NOMO-1 (cell line): ENCODE measurements around the gene CMTM6.
"Not testable (repeated sequence)": the region's sequence is repeated elsewhere in the genome, so short reads cannot be mapped to it uniquely, and the experiment has no call there.

Experiments used
- DNase-seq, 2 experiments: peaks; one replicate each; lab custom pipeline; 2025; ENCODE audit not compliant: unreplicated experiment in 2 of 2; lab: John Stamatoyannopoulos, UW

CMTM6 gene

DNA sequence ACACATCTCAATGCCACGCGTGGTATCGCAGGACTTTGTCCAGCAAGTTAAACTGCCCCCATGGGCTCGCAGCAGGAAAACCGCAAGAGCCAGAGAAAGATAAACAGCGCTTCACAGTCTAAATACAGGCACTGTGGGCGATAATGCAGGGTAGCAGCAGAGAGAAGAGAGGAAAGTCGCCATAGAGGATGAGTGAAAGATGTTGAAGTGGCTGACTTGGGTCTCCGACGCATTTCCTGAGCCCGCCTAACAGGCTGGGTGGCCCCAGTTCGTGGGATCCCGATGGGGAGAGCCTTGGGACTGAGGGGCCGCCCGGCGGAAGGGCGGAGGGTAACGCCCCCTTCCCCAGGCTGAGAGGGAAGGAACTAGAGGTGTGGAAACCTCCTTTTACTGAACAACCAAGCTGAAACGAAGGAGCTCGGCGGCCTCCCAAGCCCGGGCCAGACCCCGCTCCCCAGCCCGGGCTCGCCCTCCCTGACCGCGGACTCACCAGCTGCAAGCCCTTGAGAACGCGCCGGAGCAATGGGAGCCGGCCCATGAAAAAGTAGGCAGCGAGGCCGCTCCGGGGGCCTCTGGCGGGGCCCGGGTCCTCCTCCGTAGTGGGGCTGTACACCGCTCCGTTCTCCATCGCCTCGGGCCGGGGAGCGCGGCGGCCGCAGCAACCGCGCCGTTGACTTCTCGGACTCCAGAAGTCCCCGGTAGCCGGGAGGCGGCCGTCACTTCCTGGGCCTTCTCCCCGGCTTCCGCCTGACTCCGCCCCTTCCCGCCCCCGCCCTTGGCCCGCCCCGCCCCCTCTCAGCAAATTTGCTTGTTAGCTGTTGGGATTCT is at the start of gene CMTM6:
CMTM6 (minus strand) TSS at position 735 of the 828 bp plus-strand sequence; CDS start at position 628, 107 bp downstream.
- peak; percentile 60 to 64 for DNase-seq

DNA sequence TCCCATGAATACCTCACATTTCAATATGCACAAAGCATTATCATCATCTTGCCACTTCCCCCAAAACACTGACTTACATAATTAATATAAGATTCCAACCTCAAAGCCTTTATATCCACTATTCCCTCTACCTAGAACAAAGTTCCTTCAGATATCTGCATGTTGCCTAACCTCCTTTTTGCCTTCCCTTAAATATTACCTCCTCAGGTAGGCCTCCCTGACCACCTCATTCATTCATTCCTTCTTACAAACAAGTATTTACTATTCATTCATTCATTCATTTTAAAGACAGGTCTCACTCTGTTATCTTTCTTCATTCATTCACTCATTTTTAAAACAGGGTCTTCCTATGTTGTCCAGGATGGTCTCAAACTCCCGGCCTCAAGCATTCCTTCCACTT is 49.4 kb upstream of the CMTM6 start:
- no peak for DNase-seq

DNA sequence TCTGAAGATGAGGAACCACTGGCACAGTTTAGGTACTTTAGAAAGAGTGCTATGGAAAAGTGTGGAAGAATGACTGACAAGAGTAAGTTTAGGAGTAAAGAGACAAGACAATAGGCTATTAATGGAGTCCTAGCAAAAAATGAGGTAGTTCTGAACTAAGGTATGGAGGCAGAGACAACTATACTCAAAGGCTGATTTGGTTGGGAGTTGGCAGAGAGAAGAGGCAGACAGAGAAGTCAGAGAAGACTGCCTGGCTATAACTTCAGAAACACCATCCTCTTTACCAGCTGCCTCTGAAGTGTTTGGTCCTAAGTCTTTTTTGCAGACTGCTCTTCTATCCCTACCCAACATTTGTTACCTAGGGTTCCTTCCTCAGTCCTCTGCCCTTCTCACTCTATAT is 48.8 kb upstream of the CMTM6 start:
- no peak for DNase-seq

GRCh38 chr3:32551087-32551486 is 48.4 kb upstream of the CMTM6 start:
- DNase-seq, result no peak

DNA sequence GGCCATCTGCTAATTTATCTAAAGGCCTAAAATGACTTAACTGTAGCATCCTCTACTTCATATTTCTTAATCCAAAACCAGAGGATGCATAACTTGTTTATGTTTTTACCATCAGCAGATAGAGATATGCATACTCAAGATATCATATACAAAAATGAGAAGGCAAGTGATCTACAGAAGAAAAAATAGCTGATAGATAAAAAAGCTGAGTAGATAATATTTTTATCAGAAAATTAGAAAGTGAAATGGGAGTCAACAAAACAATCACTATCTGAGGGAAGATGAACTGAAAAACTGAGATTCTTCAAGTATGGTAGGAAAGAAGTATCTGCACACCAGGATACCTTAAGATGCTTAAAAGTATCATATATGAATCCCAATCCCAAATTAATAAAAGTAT is 42.7 kb upstream of the CMTM6 start:
- no peak for DNase-seq

DNA sequence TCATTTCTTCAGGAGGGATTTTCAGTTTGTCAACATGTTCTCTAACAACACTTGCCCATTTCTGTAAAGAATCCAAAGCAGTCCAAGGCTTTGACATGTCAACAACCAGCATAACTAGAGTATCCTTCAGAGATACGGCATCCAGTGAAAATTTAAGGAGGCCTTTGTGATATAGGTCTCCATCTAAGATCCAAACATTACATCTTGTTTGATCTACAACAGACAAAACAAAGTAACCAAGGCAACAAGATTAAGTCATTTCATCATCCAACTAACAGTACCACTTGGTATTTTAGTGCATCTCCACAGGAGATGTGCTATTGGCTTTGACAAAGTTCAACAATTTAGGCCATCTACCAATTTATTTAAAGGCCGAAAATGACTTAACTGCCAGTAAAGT is 42.2 kb upstream of the CMTM6 start:
- no peak for DNase-seq

GRCh38 chr3:32542807-32543206 is 40.2 kb upstream of the CMTM6 start:
- DNase-seq, result no peak

DNA sequence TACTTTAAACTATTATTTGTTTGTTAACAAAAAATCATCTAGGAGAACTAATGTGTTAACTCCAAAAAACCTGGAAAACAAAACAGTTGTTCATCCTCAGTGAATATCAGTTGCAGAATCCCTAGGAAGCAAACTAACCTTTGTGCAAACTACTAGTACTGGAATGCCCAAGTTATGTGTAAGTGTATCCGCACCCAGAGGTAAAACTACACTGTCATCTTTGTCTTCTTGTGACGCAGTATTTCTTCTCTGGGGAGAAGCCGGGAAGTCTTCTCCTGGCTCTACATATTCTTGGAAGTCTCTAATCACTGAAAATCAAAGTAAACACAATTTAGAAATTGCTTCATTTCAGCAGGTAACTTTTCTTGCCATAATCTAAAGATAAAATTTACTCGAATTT is 38.2 kb upstream of the CMTM6 start:
- DNase-seq, result no peak

GRCh38 chr3:32532434-32532833 is 29.8 kb upstream of the CMTM6 start:
- DNase-seq, result no peak

GRCh38 chr3:32531010-32531647 is 28.5 kb upstream of the CMTM6 start:
- DNase-seq, result no peak

- DNase-seq, result no peak
Measured at GRCh38 chr3:32525720-32526119, 23.1 kb upstream of the CMTM6 start.

DNA sequence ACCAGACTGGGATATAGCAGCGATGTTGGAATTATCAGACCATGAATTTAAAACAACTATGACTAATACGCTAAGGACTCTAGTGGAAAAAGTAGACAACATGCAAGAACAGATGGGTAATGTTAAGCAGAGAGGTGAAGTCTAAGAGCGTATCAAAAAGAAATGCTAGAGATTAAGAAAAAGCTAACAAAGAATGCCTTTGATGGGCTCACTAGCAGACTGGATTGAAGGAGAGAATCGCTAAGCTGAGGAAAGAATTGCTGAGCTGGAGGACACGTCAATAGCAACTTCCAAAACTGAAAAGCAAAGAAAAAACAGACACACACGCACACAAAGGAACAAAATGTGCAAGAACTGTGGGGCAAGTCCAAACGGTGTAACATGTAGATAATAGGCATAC is 20.0 kb upstream of the CMTM6 start:
- DNase-seq, result no peak

- not testable (repeated sequence) for DNase-seq
Measured at GRCh38 chr3:32518921-32519320, 16.3 kb upstream of the CMTM6 start.

- not testable (repeated sequence) for DNase-seq
Measured at GRCh38 chr3:32516751-32517150, 14.1 kb upstream of the CMTM6 start.

DNA sequence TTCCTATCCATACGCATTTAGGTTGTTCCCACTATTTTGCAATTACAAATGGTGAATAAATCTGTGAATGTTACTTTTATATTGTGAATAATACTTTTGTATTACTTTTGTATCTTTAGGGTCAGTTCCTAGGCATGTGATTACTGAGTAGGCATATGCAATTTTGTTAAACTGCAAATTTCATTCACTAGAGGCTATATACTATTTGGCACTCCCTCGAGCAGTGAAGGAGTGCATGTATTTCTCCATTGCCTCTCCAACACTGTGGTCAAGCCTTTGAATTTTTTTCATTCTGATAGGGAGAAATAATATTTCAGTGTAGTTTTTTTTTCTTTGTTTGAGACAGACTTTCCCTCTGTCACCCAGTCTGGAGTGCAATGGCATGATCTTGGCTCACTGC is 8.4 kb upstream of the CMTM6 start:
- DNase-seq, result no peak

DNA sequence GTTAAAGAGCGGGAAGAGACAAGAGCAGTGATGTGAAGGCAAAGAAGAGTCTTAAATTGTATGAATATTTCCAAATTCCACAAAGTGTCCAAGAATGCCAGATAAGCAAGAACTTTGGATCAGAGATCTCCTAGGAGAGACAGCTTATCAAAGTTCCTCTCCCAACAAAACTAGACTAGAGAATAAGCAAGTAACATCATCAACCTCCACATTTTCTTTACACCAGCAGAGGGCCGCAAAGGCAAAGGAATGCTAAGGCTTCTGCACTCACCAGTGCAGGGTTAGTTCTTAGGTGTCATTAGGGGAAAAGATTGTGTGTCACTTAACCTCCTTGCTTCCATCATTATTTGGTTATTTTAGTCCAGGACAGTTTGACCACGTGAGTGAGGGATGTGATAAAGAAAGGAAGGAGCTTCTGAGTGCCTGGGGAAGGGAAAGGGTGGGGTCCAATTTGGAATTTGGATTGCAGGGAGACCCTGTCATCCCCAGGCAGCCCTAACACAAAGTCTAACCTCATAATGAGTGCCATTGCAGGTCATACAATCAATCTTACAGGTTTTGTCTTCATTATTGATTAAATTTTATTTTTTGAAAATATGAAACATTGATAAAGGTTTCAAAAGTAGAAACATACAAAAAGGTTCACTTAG is 7.5 kb upstream of the CMTM6 start:
- DNase-seq, result peak; percentile 64 to 75

DNA sequence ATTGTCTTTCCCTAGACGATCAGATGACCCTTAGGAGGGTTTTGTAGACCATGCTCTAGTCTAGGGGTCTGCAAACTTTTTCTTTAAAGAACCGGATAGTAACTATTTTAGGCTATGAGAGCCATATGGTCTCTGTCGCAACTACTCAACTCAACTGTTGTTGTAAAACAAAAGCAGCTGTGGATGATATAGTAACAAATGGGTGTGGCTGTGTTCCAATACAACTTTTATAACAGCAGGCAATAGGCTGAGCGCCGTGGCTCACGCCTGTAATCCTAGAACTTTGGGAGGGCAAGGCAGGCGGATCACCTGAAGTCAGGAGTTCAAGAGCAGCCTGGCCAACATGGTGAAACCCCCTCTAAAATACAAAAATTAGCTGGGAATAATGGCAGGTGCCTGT is 6.1 kb upstream of the CMTM6 start:
- DNase-seq, result peak; percentile 16 to 44

- no peak for DNase-seq
Measured at GRCh38 chr3:32506466-32506865, 3.8 kb upstream of the CMTM6 start.

DNA sequence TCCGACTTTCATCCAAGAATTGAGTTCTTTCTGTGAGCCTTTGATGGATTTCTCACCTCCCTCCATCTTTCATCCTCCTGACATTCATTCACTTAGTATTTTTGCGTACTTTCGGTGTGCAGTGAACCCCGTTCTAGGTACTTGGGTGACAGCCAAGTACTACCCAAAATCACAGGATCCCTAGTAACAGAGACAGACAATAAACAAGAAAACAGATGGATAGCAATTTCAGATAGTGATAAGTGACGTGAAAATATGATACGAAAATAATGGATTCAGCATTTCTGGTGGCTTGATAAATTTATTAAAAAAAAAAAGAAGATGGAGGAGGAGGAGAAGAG is 264 bp upstream of the CMTM6 start:
- DNase-seq, result no peak

DNA sequence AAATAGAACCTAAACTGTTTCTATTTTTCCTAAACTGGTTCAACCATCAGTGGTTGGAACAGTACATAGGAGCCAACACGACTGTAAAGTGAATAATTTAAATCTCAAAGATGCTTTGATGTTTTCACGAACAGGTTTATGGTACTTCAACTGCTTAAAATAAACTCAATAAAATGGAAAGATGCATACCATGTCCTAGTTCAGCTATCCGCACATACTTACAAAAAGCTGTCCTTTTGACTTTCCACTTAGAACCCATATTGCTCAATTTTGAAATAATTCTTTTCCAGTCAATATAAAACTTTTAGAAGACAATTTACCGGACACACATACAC is 902 bp downstream of the CMTM6 start:
- no peak for DNase-seq

DNA sequence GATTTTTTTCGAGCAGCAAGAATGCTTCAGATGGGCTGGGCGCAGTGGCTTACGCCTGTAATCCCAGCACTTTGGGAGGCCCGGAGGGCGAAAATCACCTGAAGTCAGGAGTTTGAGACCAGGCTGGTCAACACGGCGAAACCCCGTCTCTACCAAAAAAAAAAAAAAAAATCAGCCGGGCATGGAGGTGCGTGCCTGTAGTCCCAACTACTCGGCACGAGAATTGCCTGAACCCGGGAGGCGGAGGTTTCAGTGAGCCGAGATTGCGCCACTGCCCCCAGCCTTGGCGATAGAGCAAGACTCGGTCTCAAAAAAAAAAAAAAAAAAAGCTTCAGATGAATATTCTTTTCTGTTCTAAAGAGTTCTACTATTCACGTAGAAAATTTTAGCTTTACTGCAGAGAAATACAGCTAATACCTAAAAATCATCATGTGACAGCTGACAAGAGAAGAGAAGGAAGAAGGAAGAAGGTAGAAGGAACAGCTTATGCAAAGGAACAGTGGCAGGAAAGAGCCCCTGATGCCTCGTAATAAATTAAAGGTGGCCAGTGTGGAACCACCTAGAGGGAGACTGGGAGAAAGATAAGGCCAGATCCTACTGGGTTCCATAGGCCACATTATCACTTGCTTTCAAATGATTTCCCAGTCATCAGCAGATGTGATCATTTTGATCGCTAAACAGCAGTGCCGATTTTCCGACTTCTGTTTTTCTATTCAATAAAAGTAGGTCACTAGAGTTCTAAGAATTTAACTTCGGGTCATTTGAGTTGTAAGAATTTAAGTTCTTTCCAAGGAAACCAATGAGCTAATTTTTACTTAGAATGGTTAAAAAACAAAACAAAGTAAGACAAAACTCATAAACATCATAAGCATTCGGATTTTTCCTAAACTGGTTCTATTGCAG is 1.5 kb downstream of the CMTM6 start:
- peak in 1 of 2 experiments; percentile 29 for DNase-seq
